Keratinocyte (primary cell): ENCODE measurements around the gene KRT31. TPM values are rescaled to one million over a fixed set of nuclear protein-coding genes. Genes with fewer than 3 reads are reported as not detected.

Source experiments
- DNase-seq: peaks from one replicate; pipeline ENCODE4 v3.0.0-alpha.2; 2011; ENCODE audit warnings: low read depth, missing footprints, low spot score
- FAIRE-seq: peaks from 2 replicates; lab custom pipeline; 2011; peaks lifted over from hg19 to GRCh38; lab: Jason Lieb, UNC
- H2AFZ ChIP-seq: 2 replicates; pipeline ENCODE4 v1.6.0; 2012; ENCODE audit warnings: low read length, control low read depth, inconsistent platforms; ENCODE audit not compliant: control insufficient read depth
- H3K27ac ChIP-seq: 2 replicates; pipeline ENCODE4 v1.5.1; 2011; ENCODE audit warnings: low read length; ENCODE audit not compliant: control insufficient read depth, insufficient read depth
- H3K27me3 ChIP-seq: 3 replicates; pipeline ENCODE4 v1.6.0; 2011; ENCODE audit warnings: low read length; ENCODE audit not compliant: control insufficient read depth, insufficient read depth; ENCODE audit errors: extremely low read depth
- H3K36me3 ChIP-seq, 2 experiments: 2 replicates in 1 of 2; 3 replicates in 1 of 2; pipeline ENCODE4 v1.5.1; 2011; ENCODE audit warnings: low read length in 2 of 2, mild to moderate bottlenecking in 1 of 2; ENCODE audit not compliant: control insufficient read depth in 2 of 2, insufficient read depth in 2 of 2; ENCODE audit errors: extremely low read depth in 1 of 2
- H3K4me1 ChIP-seq: 3 replicates; pipeline ENCODE4 v1.5.1; 2011; ENCODE audit warnings: low read length; ENCODE audit not compliant: control insufficient read depth, insufficient read depth; ENCODE audit errors: extremely low read depth
- H3K4me2 ChIP-seq: 3 replicates; pipeline ENCODE4 v1.6.0; 2011; ENCODE audit warnings: low read depth, low read length; ENCODE audit not compliant: control insufficient read depth, insufficient read depth; ENCODE audit errors: extremely low read depth
- H3K4me3 ChIP-seq, 3 experiments: fragments of 200-600 bp in 1 of 3; sonication (generic) in 1 of 3; 2 replicates in 2 of 3; 3 replicates in 1 of 3; pipeline ENCODE4 v1.5.1; 2011 to 2016; ENCODE audit warnings: low read length in 3 of 3, mild to moderate bottlenecking in 3 of 3, control low read depth in 2 of 3, inconsistent platforms in 1 of 3, low read depth in 1 of 3, mixed read lengths in 1 of 3, mixed run types in 1 of 3, moderate library complexity in 1 of 3; ENCODE audit not compliant: control insufficient read depth in 2 of 3, insufficient read depth in 2 of 3; ENCODE audit errors: extremely low read depth in 1 of 3
- H3K79me2 ChIP-seq: 2 replicates; pipeline ENCODE4 v1.6.0; 2012; ENCODE audit warnings: low read length; ENCODE audit not compliant: control insufficient read depth, insufficient read depth
- H3K9ac ChIP-seq: 3 replicates; pipeline ENCODE4 v1.6.0; 2011; ENCODE audit warnings: low read length; ENCODE audit not compliant: control insufficient read depth, insufficient read depth; ENCODE audit errors: extremely low read depth
- H3K9me1 ChIP-seq: 3 replicates; pipeline ENCODE4 v1.6.0; 2011; ENCODE audit warnings: low read length; ENCODE audit not compliant: control insufficient read depth, insufficient read depth; ENCODE audit errors: extremely low read depth
- H3K9me3 ChIP-seq: 2 replicates; pipeline ENCODE4 v1.5.1; 2012; ENCODE audit warnings: low read depth, low read length; ENCODE audit not compliant: control insufficient read depth
- H4K20me1 ChIP-seq: 3 replicates; pipeline ENCODE4 v1.6.0; 2011; ENCODE audit warnings: low read length; ENCODE audit not compliant: control insufficient read depth, insufficient read depth; ENCODE audit errors: extremely low read depth
- CTCF ChIP-seq, 3 experiments: IDR thresholded peaks in 1 of 3; conservative IDR thresholded peaks in 1 of 3; optimal IDR thresholded peaks in 1 of 3; 2 replicates in 2 of 3; 3 replicates in 1 of 3; pipeline versions ENCODE3 to v1.5.1; 2011; ENCODE audit warnings: low read length in 3 of 3, mild to moderate bottlenecking in 3 of 3, moderate library complexity in 2 of 3, control low read depth in 1 of 3, inconsistent platforms in 1 of 3; ENCODE audit not compliant: insufficient read depth in 2 of 3; ENCODE audit errors: extremely low read depth in 1 of 3
- EZH2 ChIP-seq: IDR thresholded peaks from one replicate; pipeline ENCODE4 v1.6.1; 2012; ENCODE audit warnings: inconsistent platforms, mild to moderate bottlenecking, low read length, moderate library complexity
- dilution Hi-C: fragments of 300-500 bp; cut with MboI; formaldehyde crosslinking; loops from one replicate; pipeline ENCODE4 v1.7.0; 2020; ENCODE audit warnings: low sequenced_read_pairs; ENCODE audit not compliant: extremely low pct_ligation_motif_present
- polyA plus RNA-seq, 5 experiments: library from polyadenylated mRNA; depleted of rRNA in 3 of 5; stranded (reverse) in 3 of 5; stranded (forward) in 1 of 5; unstranded in 1 of 5; fragments of >200 nt; gene quantifications; 1 replicate in 1 of 5; 2 replicates in 3 of 5; 3 replicates in 1 of 5; pipeline versions ENCODE4 v1.2.1 to v1.2.3, GENCODE V29; 2011 to 2012; ENCODE audit warnings: missing spikeins in 2 of 5, low read depth in 1 of 5, low replicate concordance in 1 of 5

The KRT31 gene
- polyA plus RNA-seq, 1 donor (not counting 4 experiments of a cell fraction or from before 2014, with no cell fraction given) = 24.9 TPM

- Histone ChIP-seq H2AFZ (no peak overlapping the region), H3K36me3 (no peaks in the 10 kb centered on the region), H3K27ac (no peak overlapping the region), H3K27me3 (no peaks in the 10 kb centered on the region), H3K9me1 (no peaks in the 10 kb centered on the region), H3K79me2 (no peaks in the 10 kb centered on the region), H3K4me1 (peaks cover 13% of the 10 kb centered on the region), H3K9me3 (no peaks in the 10 kb centered on the region), H3K4me2 (no peak overlapping the region), H3K4me3 (no peak overlapping the region), H4K20me1 (no peaks in the 10 kb centered on the region), H3K9ac (no peak overlapping the region)
- DNase-seq (no peak), FAIRE-seq (no peak)
- TF ChIP-seq EZH2 (no peak), CTCF (optimal IDR thresholded peaks at IDR 0.05 in 1 of 3, IDR thresholded peaks at IDR 0.05 in 1 of 3, conservative IDR thresholded peaks at IDR 0.05 in 1 of 3; ENCODE audit: extremely low read depth in 1 of 3, insufficient read depth in 2 of 3, low read length in 3 of 3) (no peak)
- dilution Hi-C loops = no loop called here
Observed at GRCh38 chr17:41387670-41388069, 9.7 kb downstream of the KRT31 start.

DNA sequence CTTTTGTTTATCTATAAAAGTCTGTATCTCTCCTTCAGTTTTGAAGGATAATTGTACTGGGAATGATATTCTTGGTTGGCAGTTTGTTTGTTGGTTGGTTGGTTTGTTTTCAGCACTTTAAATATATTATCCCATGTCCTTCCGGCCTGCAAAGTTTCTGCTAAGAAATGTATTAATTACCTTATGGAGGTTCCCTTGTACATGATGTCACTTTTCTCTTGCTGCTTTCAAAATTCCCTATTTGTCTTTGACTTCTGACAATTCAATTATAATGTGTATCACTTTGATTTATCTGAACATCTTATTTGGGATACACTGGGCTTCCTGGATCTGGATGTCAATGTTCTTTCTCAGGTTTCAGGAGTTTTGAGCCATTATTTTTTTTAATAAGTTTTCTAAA, 11.2 kb downstream of the KRT31 start:
- FAIRE-seq = no peak
- dilution Hi-C loops = no loop called here

More for the DNA sequence above, 11.2 kb downstream of the KRT31 start:
- H4K20me1 ChIP-seq = no peaks in the 10 kb centered on the region
- no peaks in the 10 kb centered on the region for H3K36me3 ChIP-seq
- TF ChIP-seq CTCF (optimal IDR thresholded peaks at IDR 0.05 in 1 of 3, IDR thresholded peaks at IDR 0.05 in 1 of 3, conservative IDR thresholded peaks at IDR 0.05 in 1 of 3; ENCODE audit: extremely low read depth in 1 of 3, insufficient read depth in 2 of 3, low read length in 3 of 3) (no peak), EZH2 (no peak)
- H2AFZ ChIP-seq = no peak overlapping the region
- H3K4me2 ChIP-seq = no peak overlapping the region
- no peak overlapping the region for H3K4me3 ChIP-seq
- DNase-seq = no peak
- peaks cover 5% of the 10 kb centered on the region for H3K4me1 ChIP-seq
- H3K79me2 ChIP-seq = no peaks in the 10 kb centered on the region
- H3K27me3 ChIP-seq = no peaks in the 10 kb centered on the region
- H3K9ac ChIP-seq = no peak overlapping the region
- no peak overlapping the region for H3K27ac ChIP-seq
- no peaks in the 10 kb centered on the region for H3K9me3 ChIP-seq
- no peaks in the 10 kb centered on the region for H3K9me1 ChIP-seq
